Stomach (tissue), 9 donors: ENCODE measurements around the gene EN1. TPM values are rescaled to one million over a fixed set of nuclear protein-coding genes. Genes with fewer than 3 reads are reported as not detected.
A peak's percentile ranks its signal among the peaks of the same experiment; 100 is the strongest.

Experiments used
- DNase-seq, 2 donors: peaks; one replicate each; pipeline versions ENCODE4 v3.0.0 to v3.0.0-alpha.2; 2013 to 2019
- H3K27ac ChIP-seq, 5 donors: fragments of 200-600 bp in 4 of 5; sonication (generic) in 4 of 5; one replicate each; pipeline ENCODE4 v1.5.1; 2013 to 2019; ENCODE audit warnings: mild to moderate bottlenecking in 1 of 5, moderate library complexity in 1 of 5
- H3K27me3 ChIP-seq, 3 donors: fragments of 200-600 bp; sonication (generic); one replicate each; pipeline ENCODE4 v1.5.1; 2017 to 2019; ENCODE audit warnings: mixed run types in 1 of 3
- H3K36me3 ChIP-seq, 4 donors: fragments of 200-600 bp; sonication (generic); 1 replicate in 3 of 4; 2 replicates in 1 of 4; pipeline ENCODE4 v1.5.1; 2016 to 2019
- H3K4me1 ChIP-seq, 4 donors: fragments of 200-600 bp; sonication (generic); one replicate each; pipeline ENCODE4 v1.5.1; 2016 to 2019
- H3K4me3 ChIP-seq, 4 donors: fragments of 200-600 bp; sonication (generic) in 3 of 4; one replicate each; pipeline ENCODE4 v1.5.1; 2016 to 2019; ENCODE audit warnings: mild to moderate bottlenecking in 1 of 4
- H3K9me3 ChIP-seq, 4 donors: fragments of 200-600 bp; sonication (generic); one replicate each; pipeline ENCODE4 v1.5.1; 2016 to 2019
- EP300 ChIP-seq: sonication (generic); formaldehyde crosslinking; IDR thresholded peaks from one replicate; pipeline ENCODE4 v1.6.1; 2017; ENCODE audit warnings: antibody characterized with exemption
- POLR2A ChIP-seq, 4 donors: fragments of 450-650 bp; IDR thresholded peaks; one replicate each; pipeline ENCODE4 v1.6.1; 2016; ENCODE audit warnings: antibody characterized with exemption in 4 of 4, control low read depth in 2 of 4, mild to moderate bottlenecking in 1 of 4, moderate library complexity in 1 of 4
- POLR2AphosphoS5 ChIP-seq, 3 donors: sonication (generic); formaldehyde crosslinking; IDR thresholded peaks; one replicate each; pipeline ENCODE4 v1.6.1; 2016; ENCODE audit warnings: antibody characterized with exemption in 3 of 3
- WGBS, 5 donors: extraction: QIAGEN DNeasy Blood & Tissue Kit in 3 of 5; methylation state at CpG; one replicate each; pipeline versions ENCODE4 v1.1.5 to v1.1.7; 2013 to 2018; 5-methylcytosine and 5-hydroxymethylcytosine counted together
- intact Hi-C: fragments of 100-400 bp; cut with DNase I; formaldehyde crosslinking; loops from one replicate; pipeline ENCODE4 v1.15.1; 2023; ENCODE audit warnings: low total_unique reads
- polyA plus RNA-seq, 3 donors: library from polyadenylated mRNA; stranded (reverse); fragments of 200-250 nt; gene quantifications; one replicate each; pipeline ENCODE4 v1.2.3, GENCODE V29; 2013
- total RNA-seq, 5 donors: library from RNA; depleted of rRNA; stranded (reverse); fragments of >200 nt; gene quantifications; one replicate each; pipeline versions ENCODE4 v1.1.0 to v1.2.3, GENCODE V29; 2014 to 2016
- TF ChIP-seq, protein P1 (sequence below), 7 experiments: fragments of 450-650 bp in 4 of 7; fragments of 200-600 bp in 3 of 7; sonication (generic) in 3 of 7; IDR thresholded peaks; one replicate each; pipeline ENCODE4 v1.5.1; 2016 to 2019; ENCODE audit warnings: antibody characterized with exemption in 7 of 7, control low read depth in 2 of 7, mild to moderate bottlenecking in 1 of 7
- donor health status: healthy with polysubstance abuse.
- donor health status: Bipolar disorder and iron deficiency.
- donor health status: healthy.

The EN1 gene
- total and polyA plus RNA-seq, 8 donors = not detected

DNA sequence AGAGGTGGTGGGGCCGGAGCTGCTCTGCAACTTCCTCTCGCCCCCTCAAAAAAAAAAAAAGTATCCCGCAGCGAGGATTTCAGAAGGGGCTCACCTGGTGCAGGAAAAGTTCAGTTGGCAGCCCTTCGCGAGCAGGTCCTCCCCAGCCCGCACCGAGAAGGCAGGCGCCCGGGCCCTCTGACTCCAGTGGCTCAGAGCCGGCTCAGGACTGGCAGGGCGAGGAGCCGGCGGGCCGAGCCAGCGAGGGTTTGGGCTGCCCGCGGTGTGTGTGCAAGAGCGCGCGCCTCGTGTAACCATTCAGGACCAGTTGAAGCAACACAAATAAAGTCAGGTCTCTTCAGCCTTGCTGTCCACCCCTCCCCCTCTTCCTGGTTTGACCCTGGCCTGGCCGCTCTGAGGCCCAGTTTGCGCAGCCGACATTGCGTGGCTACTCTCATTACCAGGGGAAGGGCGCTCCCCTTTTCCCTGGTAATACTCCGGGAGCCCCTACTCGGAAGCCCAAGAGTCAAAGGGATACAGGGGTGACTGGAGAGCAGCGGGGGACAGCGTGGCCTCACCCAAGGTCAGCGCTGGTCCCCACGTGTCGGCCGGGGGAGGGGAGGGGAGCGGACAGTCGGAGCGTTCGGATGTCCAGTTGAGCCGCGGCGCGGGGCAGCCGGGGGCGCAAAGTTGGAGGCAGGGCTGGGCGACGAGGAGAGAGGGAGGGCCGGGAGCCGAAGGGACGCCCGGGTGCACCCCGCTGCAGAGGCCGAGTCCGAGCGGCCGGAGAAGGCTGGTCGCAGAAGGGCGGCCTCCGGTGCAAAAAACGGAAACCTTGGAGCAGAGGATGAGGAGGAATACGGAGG, 12.3 kb downstream of the EN1 start:
- peaks cover 44 to 100% (median 83%) of the 10 kb centered on the region in 3 donors for H3K27me3 ChIP-seq
- H3K9me3 ChIP-seq = no peaks in the 10 kb centered on the region
- intact Hi-C loops = no loop called here
- 2 to 4% (median 2%) methylated on average over 50 to 61 of the region's 61 CpGs for WGBS, 5 donors
- peak overlapping the region; percentile 48 to 67 (median 54) for H3K4me3 ChIP-seq
- H3K4me1 ChIP-seq = peaks cover 20 to 33% (median 22%) of the 10 kb centered on the region in 4 donors
- no peak overlapping the region for H3K27ac ChIP-seq
- no peaks in the 10 kb centered on the region for H3K36me3 ChIP-seq
- TF ChIP-seq EP300 (no peak), POLR2AphosphoS5 (IDR thresholded peaks at IDR 0.05) (no peak), POLR2A (IDR thresholded peaks at IDR 0.05) (no peak)
- TF ChIP-seq, protein P1, sequence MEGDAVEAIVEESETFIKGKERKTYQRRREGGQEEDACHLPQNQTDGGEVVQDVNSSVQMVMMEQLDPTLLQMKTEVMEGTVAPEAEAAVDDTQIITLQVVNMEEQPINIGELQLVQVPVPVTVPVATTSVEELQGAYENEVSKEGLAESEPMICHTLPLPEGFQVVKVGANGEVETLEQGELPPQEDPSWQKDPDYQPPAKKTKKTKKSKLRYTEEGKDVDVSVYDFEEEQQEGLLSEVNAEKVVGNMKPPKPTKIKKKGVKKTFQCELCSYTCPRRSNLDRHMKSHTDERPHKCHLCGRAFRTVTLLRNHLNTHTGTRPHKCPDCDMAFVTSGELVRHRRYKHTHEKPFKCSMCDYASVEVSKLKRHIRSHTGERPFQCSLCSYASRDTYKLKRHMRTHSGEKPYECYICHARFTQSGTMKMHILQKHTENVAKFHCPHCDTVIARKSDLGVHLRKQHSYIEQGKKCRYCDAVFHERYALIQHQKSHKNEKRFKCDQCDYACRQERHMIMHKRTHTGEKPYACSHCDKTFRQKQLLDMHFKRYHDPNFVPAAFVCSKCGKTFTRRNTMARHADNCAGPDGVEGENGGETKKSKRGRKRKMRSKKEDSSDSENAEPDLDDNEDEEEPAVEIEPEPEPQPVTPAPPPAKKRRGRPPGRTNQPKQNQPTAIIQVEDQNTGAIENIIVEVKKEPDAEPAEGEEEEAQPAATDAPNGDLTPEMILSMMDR (IDR thresholded peaks at IDR 0.05) = no peak
- DNase-seq = no peak

DNA sequence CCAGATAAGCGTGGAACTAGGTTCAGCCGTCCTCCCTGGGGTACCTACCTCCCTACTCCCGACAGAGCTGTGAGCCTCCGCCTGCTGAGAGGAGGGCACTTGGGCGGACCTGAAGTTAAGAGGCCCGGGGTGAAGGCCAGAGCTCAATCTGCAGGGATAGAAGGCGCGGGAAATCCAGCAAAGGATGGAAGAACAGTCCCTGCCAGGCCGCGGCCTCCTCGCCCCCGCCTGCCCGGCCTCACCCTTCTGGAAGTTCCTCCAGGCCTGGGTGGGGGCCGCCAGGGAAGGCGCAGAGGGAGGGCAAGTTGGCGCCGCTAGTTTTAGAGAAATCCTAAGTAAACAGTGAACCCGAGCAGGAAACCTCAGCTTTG, 13.0 kb downstream of the EN1 start:
- Histone ChIP-seq H3K4me1 (peaks cover 20 to 33% (median 22%) of the 10 kb centered on the region in 4 donors), H3K4me3 (no peak overlapping the region), H3K27ac (no peak overlapping the region), H3K9me3 (no peaks in the 10 kb centered on the region), H3K27me3 (peaks cover 44 to 100% (median 76%) of the 10 kb centered on the region in 3 donors), H3K36me3 (no peaks in the 10 kb centered on the region)
- 4 to 15% (median 9%) methylated on average over 17 to 18 of the region's 18 CpGs for WGBS, 5 donors
- no peak for DNase-seq
- no peak for TF ChIP-seq EP300
- TF ChIP-seq, protein P1 (IDR thresholded peaks at IDR 0.05) = no peak
- no peak for TF ChIP-seq POLR2AphosphoS5 (IDR thresholded peaks at IDR 0.05)
- TF ChIP-seq POLR2A (IDR thresholded peaks at IDR 0.05) = no peak
- intact Hi-C loops = no loop called here

DNA sequence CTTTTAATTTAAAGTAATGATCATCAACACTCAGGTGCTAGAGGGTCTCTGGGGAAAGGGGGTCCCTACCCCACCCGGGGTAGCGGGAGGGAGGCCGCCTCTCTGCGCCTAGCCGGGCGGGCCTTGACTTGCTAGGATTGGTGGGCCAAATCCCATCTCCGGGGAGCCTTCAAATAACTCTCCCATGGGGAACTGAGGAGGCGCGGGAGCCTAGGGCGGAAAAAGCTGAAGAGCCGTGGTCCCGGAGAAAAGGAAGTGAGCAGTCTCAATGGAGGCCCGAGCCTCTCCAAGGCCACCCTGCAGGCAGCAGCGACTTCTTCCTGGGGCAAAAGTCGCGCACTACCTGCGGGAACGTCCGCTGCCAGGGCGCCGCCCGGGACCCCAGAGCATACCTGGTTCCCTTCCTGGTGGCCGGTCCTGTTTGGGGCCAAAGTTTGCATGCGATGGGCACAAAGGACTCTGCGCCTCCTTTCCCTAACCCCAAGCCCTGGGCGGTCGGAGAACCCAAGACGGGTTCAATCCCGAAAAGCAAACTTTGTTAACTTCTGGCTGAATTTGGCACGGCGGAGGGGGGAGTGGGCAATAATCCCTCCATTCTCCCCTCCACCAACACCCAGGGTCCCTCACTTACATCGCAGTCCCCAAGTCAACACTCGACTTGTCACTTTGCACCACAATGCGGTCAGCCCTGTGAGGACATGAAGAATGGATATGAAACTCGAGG, 13.6 kb downstream of the EN1 start:
- DNase-seq = no peak
- no peaks in the 10 kb centered on the region for H3K36me3 ChIP-seq
- H3K9me3 ChIP-seq = no peaks in the 10 kb centered on the region
- peaks cover 44 to 100% (median 71%) of the 10 kb centered on the region in 3 donors for H3K27me3 ChIP-seq
- 5 to 11% (median 9%) methylated on average over 20 to 35 of the region's 35 CpGs for WGBS, 5 donors
- no peak overlapping the region for H3K4me3 ChIP-seq
- no peak for TF ChIP-seq EP300
- no peak for TF ChIP-seq POLR2AphosphoS5 (IDR thresholded peaks at IDR 0.05)
- TF ChIP-seq, protein P1 (IDR thresholded peaks at IDR 0.05) = no peak
- TF ChIP-seq POLR2A (IDR thresholded peaks at IDR 0.05) = no peak
- intact Hi-C loops = no loop called here
- H3K4me1 ChIP-seq = peaks cover 20 to 33% (median 22%) of the 10 kb centered on the region in 4 donors
- H3K27ac ChIP-seq = no peak overlapping the region

DNA sequence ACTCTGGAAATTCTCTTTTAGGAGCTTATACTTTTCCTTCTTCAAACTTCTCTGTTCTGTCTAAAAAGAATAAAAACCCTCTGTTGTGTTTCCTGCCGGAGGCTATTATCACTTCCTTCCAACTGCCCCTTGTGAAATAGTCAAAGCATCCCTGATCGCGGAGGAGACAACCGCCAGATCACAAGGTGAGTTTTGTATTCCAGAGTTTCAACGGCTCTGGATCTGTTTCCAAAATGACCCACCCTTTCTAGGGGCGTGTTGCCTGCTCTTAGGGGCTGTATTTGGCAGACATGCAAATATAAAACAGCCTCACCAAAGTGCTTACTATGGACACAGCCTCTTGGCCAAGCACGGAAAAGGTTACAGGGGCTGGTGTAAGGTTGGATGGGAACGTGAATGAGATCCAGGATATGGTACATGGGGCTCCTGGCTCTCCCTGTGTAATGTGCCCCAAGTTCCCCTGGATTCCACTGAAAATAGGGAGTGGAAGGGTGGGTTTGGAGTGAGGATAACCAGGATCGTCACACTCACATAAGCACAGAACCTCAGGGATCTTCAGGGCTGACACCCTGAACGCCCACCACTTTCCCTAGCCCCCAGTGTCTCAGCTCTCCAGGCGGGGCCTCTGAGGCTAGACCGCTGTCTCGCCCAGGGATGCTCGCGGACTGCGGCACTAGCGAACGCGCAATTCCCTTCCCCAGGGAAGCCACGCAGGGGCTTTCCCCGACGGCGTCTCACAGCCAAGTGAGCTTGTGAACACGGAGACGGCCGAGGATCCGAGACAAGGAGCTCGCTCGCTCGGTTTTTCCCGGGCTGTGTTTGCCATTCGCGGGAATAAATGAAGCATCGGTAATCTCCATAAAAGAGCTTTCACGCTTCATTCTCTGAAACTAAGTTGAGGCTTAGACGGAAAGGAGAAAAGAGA, 14.4 kb downstream of the EN1 start:
- Histone ChIP-seq H3K9me3 (no peaks in the 10 kb centered on the region), H3K36me3 (no peaks in the 10 kb centered on the region), H3K4me1 (peaks cover 20 to 33% (median 22%) of the 10 kb centered on the region in 4 donors), H3K4me3 (no peak overlapping the region), H3K27me3 (peaks cover 40 to 97% (median 63%) of the 10 kb centered on the region in 3 donors), H3K27ac (no peak overlapping the region)
- TF ChIP-seq, protein P1 (IDR thresholded peaks at IDR 0.05) = no peak
- TF ChIP-seq EP300 = no peak
- TF ChIP-seq POLR2AphosphoS5 (IDR thresholded peaks at IDR 0.05) = no peak
- TF ChIP-seq POLR2A (IDR thresholded peaks at IDR 0.05) = no peak
- WGBS, 5 donors = 5 to 9% (median 6%) methylated on average over 27 to 36 of the region's 36 CpGs
- DNase-seq = no peak
- intact Hi-C loops = no loop called here
